WTC11 (cell line): Measurements from ENCODE around the gene FLNA. TPM values are rescaled to one million over a fixed set of nuclear protein-coding genes. Genes with fewer than 3 reads are reported as not detected.

ENCODE experiments used
- ATAC-seq: fragments of 200-7000 bp; cut with Tn5 transposase; 2 replicates; pipeline ENCODE4 v1.10.0; 2021; ENCODE audit warnings: mild to moderate bottlenecking, moderate library complexity
- CTCF ChIA-PET: fragments of 300-600 bp; sonication (Branson Sonifier 250); formaldehyde crosslinking; loops from one replicate; lab custom pipeline; 2021; ENCODE audit warnings: antibody characterized with exemption; lab: Charles Lee
- POLR2A ChIA-PET: fragments of 350-600 bp; sonication (Branson Sonifier 250); formaldehyde crosslinking; loops from one replicate; lab custom pipeline; 2021; ENCODE audit warnings: antibody characterized with exemption; lab: Charles Lee
- DNase-seq: peaks from one replicate; pipeline ENCODE4 v3.0.0; 2021; ENCODE audit warnings: low spot score
- H3K27ac Mint-ChIP-seq: 2 replicates; pipeline ENCODE4 v1.8.0; 2021; ENCODE audit warnings: mixed read lengths
- H3K27me3 Mint-ChIP-seq: 2 replicates; pipeline ENCODE4 v1.8.0; 2021; ENCODE audit warnings: low read depth, mild to moderate bottlenecking, moderate library complexity, mixed read lengths
- H3K36me3 Mint-ChIP-seq: 2 replicates; pipeline ENCODE4 v1.8.0; 2021; ENCODE audit warnings: mixed read lengths
- H3K4me1 Mint-ChIP-seq: 2 replicates; pipeline ENCODE4 v1.8.0; 2022; ENCODE audit warnings: mixed read lengths
- H3K4me3 Mint-ChIP-seq: 2 replicates; pipeline ENCODE4 v1.8.0; 2021; ENCODE audit warnings: mild to moderate bottlenecking, moderate library complexity, mixed read lengths
- H3K9me3 Mint-ChIP-seq: 2 replicates; pipeline ENCODE4 v1.8.0; 2021; ENCODE audit warnings: mixed read lengths
- AR ChIP-seq: fragments of 250-450 bp; sonication (Bioruptor Pico); IDR thresholded peaks from 2 replicates; pipeline ENCODE4 v1.9.0; 2021; ENCODE audit warnings: mild to moderate bottlenecking
- ATF1 ChIP-seq: sonication (generic); formaldehyde crosslinking; IDR thresholded peaks from 2 replicates; pipeline ENCODE4 v1.8.1; 2023; ENCODE audit warnings: mild to moderate bottlenecking, moderate library complexity, missing genetic modification reagents
- CDX4 ChIP-seq: fragments of 250-450 bp; sonication (Bioruptor Pico); IDR thresholded peaks from 2 replicates; pipeline ENCODE4 v1.9.0; 2021; ENCODE audit warnings: moderate library complexity, mild to moderate bottlenecking, inconsistent platforms, borderline replicate concordance
- E2F1 ChIP-seq: sonication (generic); formaldehyde crosslinking; IDR thresholded peaks from 2 replicates; pipeline ENCODE4 v1.8.0; 2022; ENCODE audit warnings: mild to moderate bottlenecking, missing genetic modification reagents
- FOXP1 ChIP-seq: sonication (generic); formaldehyde crosslinking; IDR thresholded peaks from 2 replicates; pipeline ENCODE4 v1.8.0; 2022; ENCODE audit warnings: missing genetic modification reagents, mild to moderate bottlenecking, moderate library complexity, borderline replicate concordance
- FOXP4 ChIP-seq: sonication (generic); formaldehyde crosslinking; IDR thresholded peaks from 2 replicates; pipeline ENCODE4 v1.8.0; 2022; ENCODE audit warnings: mild to moderate bottlenecking, missing genetic modification reagents
- GABPB1 ChIP-seq: sonication (generic); formaldehyde crosslinking; IDR thresholded peaks from 2 replicates; pipeline ENCODE4 v1.8.1; 2023; ENCODE audit warnings: mild to moderate bottlenecking, missing genetic modification reagents
- GTF2I ChIP-seq: fragments of 250-450 bp; sonication (Bioruptor Pico); conservative IDR thresholded peaks from 2 replicates; pipeline ENCODE4 v1.4.0; 2021; ENCODE audit warnings: mild to moderate bottlenecking
- HMGXB4 ChIP-seq: sonication (generic); formaldehyde crosslinking; IDR thresholded peaks from 2 replicates; pipeline ENCODE4 v1.8.1; 2023; ENCODE audit warnings: mild to moderate bottlenecking, moderate library complexity, missing genetic modification reagents
- JAZF1 ChIP-seq: fragments of 250-450 bp; sonication (Bioruptor Pico); IDR thresholded peaks from 2 replicates; pipeline ENCODE4 v1.9.0; 2021; ENCODE audit warnings: moderate library complexity, mild to moderate bottlenecking, inconsistent platforms
- MLX ChIP-seq: sonication (generic); formaldehyde crosslinking; IDR thresholded peaks from 2 replicates; pipeline ENCODE4 v1.8.1; 2023; ENCODE audit warnings: mild to moderate bottlenecking, missing genetic modification reagents, moderate library complexity
- MYBL2 ChIP-seq: sonication (generic); formaldehyde crosslinking; IDR thresholded peaks from 2 replicates; pipeline ENCODE4 v1.8.1; 2023; ENCODE audit warnings: mild to moderate bottlenecking, moderate library complexity, missing genetic modification reagents
- PRRX2 ChIP-seq: fragments of 250-450 bp; sonication (Bioruptor Pico); IDR thresholded peaks from 2 replicates; pipeline ENCODE4 v1.8.0; 2021; ENCODE audit warnings: mild to moderate bottlenecking
- RORB ChIP-seq: fragments of 250-450 bp; sonication (Bioruptor Pico); IDR thresholded peaks from 2 replicates; pipeline ENCODE4 v1.9.0; 2021; ENCODE audit warnings: mild to moderate bottlenecking
- USF1 ChIP-seq: sonication (generic); formaldehyde crosslinking; IDR thresholded peaks from 2 replicates; pipeline ENCODE4 v1.8.0; 2022; ENCODE audit warnings: mild to moderate bottlenecking, missing genetic modification reagents
- USF2 ChIP-seq: sonication (generic); formaldehyde crosslinking; IDR thresholded peaks from 2 replicates; pipeline ENCODE4 v1.8.1; 2023; ENCODE audit warnings: mild to moderate bottlenecking, missing genetic modification reagents, moderate library complexity
- ZNF121 ChIP-seq: sonication (generic); formaldehyde crosslinking; IDR thresholded peaks from 2 replicates; pipeline ENCODE4 v1.8.0; 2023; ENCODE audit warnings: missing genetic modification reagents
- ZNF232 ChIP-seq: sonication (generic); formaldehyde crosslinking; IDR thresholded peaks from 2 replicates; pipeline ENCODE4 v1.8.0; 2022; ENCODE audit warnings: mild to moderate bottlenecking, missing genetic modification reagents
- ZNF423 ChIP-seq: fragments of 250-450 bp; sonication (Bioruptor Pico); IDR thresholded peaks from 2 replicates; pipeline ENCODE4 v2.1.2; 2022; ENCODE audit warnings: mild to moderate bottlenecking, moderate library complexity
- total RNA-seq: library from RNA; stranded (reverse); gene quantifications from 3 replicates; pipeline ENCODE4 v1.2.3, GENCODE V29; 2021

FLNA gene
- total RNA-seq, 1 experiment from 2014 or later, result 1,017 TPM

GRCh38 chrX:154368630-154369448, 5.6 kb downstream of the FLNA start:
- CTCF ChIA-PET, result interaction anchor here (1.0 kb wide), 1 partner anchor 122 kb away, joined by 3 read pairs; the partner anchor contains the start of gene SLC10A3
- no peaks in the 10 kb centered on the region for H3K9me3 Mint-ChIP-seq
- peak; percentile 31 for DNase-seq
- 0 out of 2 replicates have a peak, but pooled peaks have one; percentile 0 for ATAC-seq
- H3K36me3 Mint-ChIP-seq, result peaks cover 27% of the 10 kb centered on the region
- POLR2A ChIA-PET, result interaction anchor here (0.7 to 1.5 kb wide), 8 partner anchors 9 to 89 kb away, joined by 3 to 12 read pairs (median 5); partner anchors contain the start of genes EMD, PLXNA3 and RPL10
- H3K4me3 Mint-ChIP-seq, result peak overlapping the region; percentile 59
- peaks cover 11% of the 10 kb centered on the region for H3K4me1 Mint-ChIP-seq
- no peak for TF ChIP-seq ZNF423
- TF ChIP-seq PRRX2 (CRISPR knock-in tag), result no peak
- TF ChIP-seq CDX4 (CRISPR knock-in tag), result no peak
- TF ChIP-seq USF2, result no peak
- no peak for TF ChIP-seq AR
- TF ChIP-seq E2F1 (CRISPR knock-in tag), result no peak
- TF ChIP-seq GTF2I, result no peak
- no peak for TF ChIP-seq MLX
- no peak for TF ChIP-seq FOXP4 (CRISPR knock-in tag)
- TF ChIP-seq GABPB1 (CRISPR knock-in tag), result no peak
- TF ChIP-seq JAZF1 (CRISPR knock-in tag), result no peak
- no peak for TF ChIP-seq USF1 (CRISPR knock-in tag)
- TF ChIP-seq ZNF121 (CRISPR knock-in tag), result no peak
- no peak for TF ChIP-seq MYBL2 (CRISPR knock-in tag)
- no peak for TF ChIP-seq RORB (CRISPR knock-in tag)
- no peak for TF ChIP-seq ATF1 (CRISPR knock-in tag)
- no peak for TF ChIP-seq ZNF232 (CRISPR knock-in tag)
- TF ChIP-seq HMGXB4, result no peak
- no peak for TF ChIP-seq FOXP1 (CRISPR knock-in tag)
- no peak overlapping the region for H3K27ac Mint-ChIP-seq
- H3K27me3 Mint-ChIP-seq, result peaks cover 3% of the 10 kb centered on the region; the same call in 1 of the 2 replicates
